HPDE6-E6E7 (cell line): Measurements from ENCODE around the gene PPP1R14C.

ENCODE experiments used
- DNase-seq: peaks from one replicate; pipeline ENCODE4 v3.0.0; 2011; ENCODE audit warnings: missing footprints; ENCODE audit errors: extremely low spot score

PPP1R14C gene

GRCh38 chr6:150271501-150272263 is 128.8 kb downstream of the PPP1R14C start:
- DNase-seq, result no peak

GRCh38 chr6:150272264-150272975 is 129.6 kb downstream of the PPP1R14C start:
- peak; percentile 96 for DNase-seq

- no peak for DNase-seq
Measured at GRCh38 chr6:150272976-150273315, 130.1 kb downstream of the PPP1R14C start.

DNA sequence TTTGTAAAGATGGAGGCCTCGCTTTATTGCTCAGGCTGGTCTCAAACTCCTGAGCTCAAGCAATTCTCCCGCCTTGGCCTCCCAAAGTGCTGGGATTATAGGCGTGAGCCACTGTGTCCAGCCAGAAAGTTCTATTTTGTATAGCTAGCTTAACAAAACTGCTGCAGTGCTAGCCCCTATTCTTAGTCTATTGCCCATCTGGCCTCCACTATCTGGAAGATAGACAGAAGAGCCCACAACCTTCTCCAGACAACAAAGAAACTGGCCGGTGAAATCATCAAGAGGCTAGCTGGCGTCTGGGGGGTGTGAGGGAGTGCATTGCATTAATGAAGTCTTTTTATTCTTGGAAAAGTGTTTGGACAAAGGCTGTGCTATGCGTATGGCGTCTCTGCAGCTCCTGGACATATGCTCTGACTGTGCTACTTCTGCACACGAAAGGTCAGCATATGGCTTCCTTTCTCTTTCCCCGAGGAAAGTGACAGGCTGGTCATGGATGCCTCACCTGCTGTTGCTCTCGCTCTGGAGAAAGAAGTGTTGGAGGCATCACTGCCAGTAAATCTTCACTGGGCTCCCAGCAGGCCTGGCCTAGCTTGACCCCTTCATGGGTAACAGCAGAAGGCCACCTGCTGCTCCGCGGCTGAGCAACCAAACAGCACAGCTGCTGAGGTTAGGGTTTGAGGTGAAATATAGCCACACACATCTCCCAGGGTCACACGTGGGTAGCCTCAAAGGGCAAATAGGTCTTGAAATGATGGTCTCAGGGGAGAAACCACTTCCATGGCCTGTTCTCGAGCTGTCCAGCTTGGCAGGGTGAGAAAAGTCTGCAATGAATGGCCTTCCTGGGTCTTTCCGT is 130.8 kb downstream of the PPP1R14C start:
- DNase-seq, result no peak

GRCh38 chr6:150275489-150275888 is 132.6 kb downstream of the PPP1R14C start:
- DNase-seq, result no peak

- no peak for DNase-seq
Measured at GRCh38 chr6:150276168-150276936, 133.5 kb downstream of the PPP1R14C start.

GRCh38 chr6:150276937-150277742 is 134.3 kb downstream of the PPP1R14C start:
- no peak for DNase-seq

DNA sequence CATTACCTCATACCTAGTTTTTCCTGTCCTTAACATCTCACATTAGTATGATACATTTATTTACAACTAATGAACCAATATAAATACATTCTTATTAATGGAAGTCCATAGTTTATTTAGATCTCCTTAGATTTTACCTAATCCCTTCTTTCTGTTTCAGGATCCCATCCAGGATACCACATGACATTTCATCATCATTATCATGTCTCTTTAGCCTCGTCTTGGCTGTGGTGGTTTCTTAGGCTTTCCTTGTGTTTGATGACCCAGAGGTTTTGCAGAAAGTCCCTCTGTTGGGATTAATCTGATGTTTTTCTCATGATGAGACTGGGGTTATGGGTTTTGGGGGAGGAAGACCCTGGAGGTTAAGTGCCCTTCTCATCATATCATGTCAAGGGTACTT is 136.7 kb downstream of the PPP1R14C start:
- no peak for DNase-seq

GRCh38 chr6:150280703-150281102 is 137.9 kb downstream of the PPP1R14C start:
- DNase-seq, result no peak

DNA sequence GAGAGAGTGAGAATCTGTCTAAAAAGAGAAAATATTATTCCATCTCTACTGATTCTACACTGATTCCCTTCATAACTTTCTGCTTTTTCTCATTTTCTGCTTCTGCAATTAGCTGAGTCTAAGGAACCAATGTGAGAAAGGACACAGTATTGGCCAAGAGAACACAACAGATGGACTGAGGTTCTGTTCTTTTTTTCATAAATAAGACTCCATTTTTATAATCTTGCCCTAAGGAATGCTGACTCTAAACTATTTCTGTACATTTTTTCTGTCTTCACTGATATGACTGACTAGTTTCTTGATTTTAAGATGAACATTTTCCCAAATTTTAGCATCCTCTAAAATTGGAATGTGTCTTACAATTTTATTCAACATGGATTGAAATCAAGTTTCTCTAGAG is 138.9 kb downstream of the PPP1R14C start:
- no peak for DNase-seq

- DNase-seq, result no peak
Measured at GRCh38 chr6:150282806-150283205, 140.0 kb downstream of the PPP1R14C start.

DNA sequence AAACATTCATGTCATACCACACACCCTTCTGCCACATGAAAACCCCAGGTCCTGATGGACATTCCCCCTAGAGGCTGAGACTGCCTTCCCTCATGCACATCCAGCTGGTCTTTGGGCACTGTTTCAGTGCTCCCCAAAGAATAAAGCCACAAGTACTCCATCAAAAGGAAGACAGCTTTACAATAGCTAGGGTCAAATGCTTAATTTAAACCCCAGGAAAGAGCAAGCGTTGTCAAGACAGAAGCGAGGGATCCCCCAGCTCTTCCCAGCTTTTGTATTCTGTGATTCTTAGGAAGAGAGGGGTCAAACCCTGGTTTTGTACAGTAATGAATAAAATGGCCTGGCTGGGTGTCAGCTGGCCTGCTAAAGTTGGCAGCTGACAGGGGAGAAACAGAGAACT is 143.6 kb downstream of the PPP1R14C start:
- no peak for DNase-seq

- DNase-seq, result no peak
Measured at GRCh38 chr6:150286912-150287311, 144.1 kb downstream of the PPP1R14C start.

DNA sequence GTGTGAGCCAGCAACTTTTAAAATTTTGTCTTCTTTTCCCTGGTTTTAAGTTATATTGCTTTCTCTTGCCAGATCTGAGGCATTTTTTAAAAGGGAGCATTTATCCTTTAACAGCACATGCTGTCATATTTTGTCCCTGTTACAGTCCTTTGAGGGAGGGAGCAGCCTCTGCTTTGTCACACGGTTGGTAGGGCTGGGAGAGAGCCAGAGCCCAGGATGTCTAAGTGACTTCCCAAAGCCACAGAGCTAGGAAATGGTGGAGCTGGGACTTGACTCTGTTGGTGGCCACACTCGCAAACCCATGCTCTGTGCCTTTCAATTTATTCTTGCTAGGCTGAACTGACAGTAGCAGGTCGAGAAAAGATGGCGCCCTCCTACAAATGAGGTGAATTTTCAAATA is 145.6 kb downstream of the PPP1R14C start:
- no peak for DNase-seq

DNA sequence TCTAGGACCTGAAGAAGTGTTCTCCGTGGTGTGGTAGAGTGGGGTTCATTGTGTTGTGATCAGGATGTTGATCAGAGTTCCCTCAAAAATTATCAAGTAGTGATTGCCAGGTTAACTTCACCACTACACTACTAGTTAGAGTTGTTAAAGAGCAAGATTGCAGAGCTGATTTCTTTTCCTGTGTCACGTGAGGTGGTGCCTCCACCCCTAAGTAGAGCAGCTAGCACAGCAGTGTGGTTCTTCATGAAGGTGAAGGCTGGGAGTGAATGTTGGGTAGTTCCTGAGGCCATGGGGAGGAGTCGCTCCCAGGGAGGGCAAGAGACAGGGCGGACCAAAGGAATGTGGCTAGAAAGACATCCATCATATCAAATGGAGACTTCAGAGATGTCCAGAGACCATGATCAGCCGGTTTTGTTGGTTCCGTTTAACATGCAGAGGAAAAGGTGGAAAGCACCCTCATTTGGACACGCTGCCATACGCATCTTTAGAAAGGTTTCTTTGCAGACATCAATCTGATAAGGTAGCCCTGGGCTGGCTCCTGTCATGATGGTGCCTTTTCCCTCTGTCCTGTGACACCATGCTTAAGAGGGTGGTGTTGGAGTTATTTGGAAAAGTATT is 146.7 kb downstream of the PPP1R14C start:
- no peak for DNase-seq

GRCh38 chr6:150290429-150290828 is 147.6 kb downstream of the PPP1R14C start:
- DNase-seq, result peak; percentile 93

DNA sequence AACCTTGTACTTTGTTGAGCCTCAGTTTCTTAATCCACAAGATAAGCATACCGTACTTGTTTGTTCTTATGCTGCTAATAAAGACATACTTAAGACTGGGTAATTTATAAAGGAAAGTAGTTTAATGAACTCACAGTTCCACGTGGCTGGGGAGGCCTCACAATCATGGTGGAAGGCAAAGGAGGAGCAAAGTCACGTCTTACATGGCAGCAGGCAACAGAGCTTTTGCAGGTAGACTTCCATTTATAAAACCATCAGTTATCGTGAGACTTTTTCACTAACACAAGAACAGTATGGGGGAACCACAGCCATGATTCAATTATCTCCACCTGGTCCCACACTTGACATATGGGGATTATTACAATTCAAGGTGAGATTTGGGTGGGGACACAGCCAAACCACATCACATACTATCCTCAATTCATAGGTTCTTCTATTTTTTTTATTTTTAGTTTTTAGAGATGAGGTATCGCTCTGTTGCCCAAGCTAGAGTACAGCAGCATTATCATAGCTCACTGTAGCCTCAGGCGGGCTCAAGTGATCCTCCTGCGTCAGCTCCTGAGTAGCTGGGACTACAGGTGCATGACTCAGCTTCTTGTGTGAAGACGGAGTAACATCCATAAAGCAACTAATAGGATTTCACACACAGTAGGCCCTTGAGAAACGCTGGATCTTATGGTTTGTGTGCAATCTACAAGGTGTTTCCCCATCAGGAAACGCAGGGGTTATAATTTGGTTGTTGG is 149.3 kb downstream of the PPP1R14C start:
- DNase-seq, result no peak

DNA sequence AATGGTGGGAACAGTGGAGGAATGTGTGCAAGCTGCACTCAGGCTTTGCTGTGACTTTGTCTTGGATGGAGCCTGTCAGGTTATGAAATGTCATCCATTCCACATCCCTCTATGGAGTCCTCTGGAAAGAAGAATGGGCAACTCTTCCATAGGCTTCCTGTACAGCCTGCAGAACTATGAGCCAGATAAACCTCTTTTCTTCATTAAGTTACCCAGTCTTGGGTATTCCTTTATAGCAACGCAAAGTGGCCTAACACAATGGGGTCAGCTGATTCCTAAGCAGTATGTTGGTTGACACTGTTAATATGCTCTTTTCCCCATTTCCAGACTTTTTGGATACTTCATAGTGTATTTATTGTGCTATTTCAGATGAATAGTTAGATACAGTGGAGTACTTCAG is 150.2 kb downstream of the PPP1R14C start:
- no peak for DNase-seq

DNA sequence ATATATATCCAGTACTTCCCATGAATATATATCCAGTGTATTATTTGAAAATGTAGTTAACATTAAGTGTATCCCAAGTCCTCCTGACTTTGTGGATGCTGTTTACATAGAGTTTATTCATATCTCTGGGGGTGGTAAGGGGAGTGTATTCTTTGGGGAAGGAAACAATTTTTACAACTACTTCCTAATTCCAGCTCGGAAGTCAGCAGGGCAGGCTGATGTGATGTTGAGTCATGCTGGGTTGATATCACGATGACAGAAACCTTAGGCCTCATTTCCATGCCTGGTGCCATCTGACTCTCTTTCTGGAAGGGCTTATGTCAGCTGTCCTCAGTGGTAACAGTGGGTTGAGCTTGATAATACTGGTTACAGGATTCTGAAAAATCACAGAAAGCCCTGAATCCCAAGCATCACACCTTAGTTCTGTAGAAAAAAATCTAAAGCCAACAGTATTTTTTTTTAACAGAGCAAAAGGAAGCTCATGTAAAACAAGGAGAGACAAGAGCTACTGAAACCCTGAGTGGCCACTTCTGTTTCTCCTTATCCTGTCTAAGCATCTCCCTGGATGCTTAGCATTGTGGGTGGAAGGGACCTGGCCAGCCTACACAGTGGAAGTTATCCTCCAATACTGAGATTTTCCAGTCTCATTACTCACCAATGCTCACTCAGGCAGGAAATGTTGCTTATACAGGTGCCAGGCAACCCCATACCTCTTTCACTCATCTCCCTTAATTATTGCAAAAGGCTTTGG is 150.8 kb downstream of the PPP1R14C start:
- DNase-seq, result peak; percentile 72
